Activated CD4-positive, alpha-beta T cell treated with anti-CD3 and anti-CD28 coated beads, Interleukin-2, amount 10 ng/mL, durations not matched to agents 7 days and 5 days (primary cell): Measurements from ENCODE around the gene ZNF248. TPM values are rescaled to one million over a fixed set of nuclear protein-coding genes. Genes with fewer than 3 reads are reported as not detected.

Source experiments
- total RNA-seq, 2 experiments: library from RNA; stranded (reverse); gene quantifications; one replicate each; pipeline ENCODE4 v1.2.3, GENCODE V29; 2021

ZNF248 gene
- total RNA-seq, 2 experiments from 2014 or later: 9.0 to 9.2 TPM

Other genes starting within 250 kb of the ZNF248 start
- gene ZNF25, start 119.0 kb upstream of the ZNF248 start, total RNA-seq: 1 to 10 TPM; 5.0 to 5.3 TPM
- 10 to 100 TPM; 30.8 to 33.5 TPM for gene ZNF33A, start 153.1 kb upstream of the ZNF248 start, total RNA-seq
- gene ZNF37A, start 236.7 kb upstream of the ZNF248 start, total RNA-seq: 10 to 100 TPM; 17.3 to 22.3 TPM